Skeletal muscle satellite cell (primary cell): ENCODE data around the gene TUBGCP3.

Experiments
- H3K27me3 ChIP-seq: 2 replicates; pipeline ENCODE4 v1.7.0; 2013; ENCODE audit warnings: low read length; ENCODE audit not compliant: control insufficient read depth, insufficient read depth
- H3K36me3 ChIP-seq: 2 replicates; pipeline ENCODE4 v1.7.0; 2013; ENCODE audit warnings: mild to moderate bottlenecking, control low read depth, low read length; ENCODE audit not compliant: insufficient read depth
- H3K4me1 ChIP-seq: 2 replicates; pipeline ENCODE4 v1.7.0; 2013; ENCODE audit warnings: low read length; ENCODE audit not compliant: control insufficient read depth, insufficient read depth
- H3K4me2 ChIP-seq: 2 replicates; pipeline ENCODE4 v1.7.0; 2013; ENCODE audit warnings: mild to moderate bottlenecking, low read length
- H3K4me3 ChIP-seq: 2 replicates; pipeline ENCODE4 v1.7.0; 2013; ENCODE audit warnings: low read length
- H3K9ac ChIP-seq: 2 replicates; pipeline ENCODE4 v1.7.0; 2013; ENCODE audit warnings: mild to moderate bottlenecking, low read depth, low read length, moderate library complexity
- H3K9me3 ChIP-seq: replicated peaks from 2 replicates; pipeline ENCODE4 v1.7.0; 2013; ENCODE audit warnings: mild to moderate bottlenecking, control low read depth, low read length

TUBGCP3 gene

GRCh38 chr13:112614835-112615234 lies 26.9 kb upstream of the TUBGCP3 start:
- peaks cover 32% of the 10 kb centered on the region for H3K27me3 ChIP-seq
- no peaks in the 10 kb centered on the region for H3K9me3 ChIP-seq
- H3K4me1 ChIP-seq: no peaks in the 10 kb centered on the region
- H3K9ac ChIP-seq: no peak overlapping the region
- no peak overlapping the region for H3K4me2 ChIP-seq
- no peak overlapping the region for H3K4me3 ChIP-seq
- H3K36me3 ChIP-seq: no peaks in the 10 kb centered on the region

- H3K27me3 ChIP-seq: peaks cover 19% of the 10 kb centered on the region
- peaks cover 9% of the 10 kb centered on the region for H3K4me1 ChIP-seq
- H3K4me2 ChIP-seq: no peak overlapping the region
- no peaks in the 10 kb centered on the region for H3K9me3 ChIP-seq
- no peak overlapping the region for H3K4me3 ChIP-seq
- H3K36me3 ChIP-seq: no peaks in the 10 kb centered on the region
- H3K9ac ChIP-seq: no peak overlapping the region
Observed at GRCh38 chr13:112608212-112608611, 20.3 kb upstream of the TUBGCP3 start.

- H3K9ac ChIP-seq: peak overlapping the region; percentile 77
- H3K4me1 ChIP-seq: peaks cover 9% of the 10 kb centered on the region
- peak overlapping the region; percentile 72 for H3K4me3 ChIP-seq
- H3K9me3 ChIP-seq: no peaks in the 10 kb centered on the region
- no peaks in the 10 kb centered on the region for H3K36me3 ChIP-seq
- H3K4me2 ChIP-seq: peak overlapping the region; percentile 88
- H3K27me3 ChIP-seq: peaks cover 18% of the 10 kb centered on the region
Observed at GRCh38 chr13:112606109-112607001, 18.4 kb upstream of the TUBGCP3 start.

- Histone ChIP-seq H3K36me3 (no peaks in the 10 kb centered on the region), H3K9ac (peak overlapping the region; percentile 77), H3K27me3 (peaks cover 15% of the 10 kb centered on the region), H3K4me1 (peaks cover 9% of the 10 kb centered on the region), H3K4me3 (peak overlapping the region; percentile 72), H3K9me3 (no peaks in the 10 kb centered on the region), H3K4me2 (peak overlapping the region; percentile 88)
Observed at GRCh38 chr13:112605531-112605990, 17.6 kb upstream of the TUBGCP3 start.

GRCh38 chr13:112603641-112604225 lies 15.8 kb upstream of the TUBGCP3 start:
- peak overlapping the region; percentile 39 for H3K4me2 ChIP-seq
- H3K36me3 ChIP-seq: no peaks in the 10 kb centered on the region
- H3K27me3 ChIP-seq: peaks cover 10% of the 10 kb centered on the region
- no peak overlapping the region for H3K4me3 ChIP-seq
- no peaks in the 10 kb centered on the region for H3K9me3 ChIP-seq
- H3K4me1 ChIP-seq: peaks cover 9% of the 10 kb centered on the region
- no peak overlapping the region for H3K9ac ChIP-seq

GRCh38 chr13:112602189-112602588 lies 14.2 kb upstream of the TUBGCP3 start:
- Histone ChIP-seq H3K27me3 (peaks cover 5% of the 10 kb centered on the region), H3K9ac (no peak overlapping the region), H3K9me3 (no peaks in the 10 kb centered on the region), H3K36me3 (no peaks in the 10 kb centered on the region), H3K4me2 (no peak overlapping the region), H3K4me3 (no peak overlapping the region), H3K4me1 (peaks cover 9% of the 10 kb centered on the region)

GRCh38 chr13:112601371-112601770 lies 13.4 kb upstream of the TUBGCP3 start:
- H3K9ac ChIP-seq: no peak overlapping the region
- H3K4me1 ChIP-seq: peaks cover 6% of the 10 kb centered on the region
- H3K4me3 ChIP-seq: no peak overlapping the region
- no peaks in the 10 kb centered on the region for H3K9me3 ChIP-seq
- no peak overlapping the region for H3K4me2 ChIP-seq
- peaks cover 8% of the 10 kb centered on the region for H3K27me3 ChIP-seq
- H3K36me3 ChIP-seq: no peaks in the 10 kb centered on the region

GRCh38 chr13:112596235-112596634 lies 8.3 kb upstream of the TUBGCP3 start:
- Histone ChIP-seq H3K9me3 (no peaks in the 10 kb centered on the region), H3K4me1 (no peaks in the 10 kb centered on the region), H3K27me3 (peaks cover 25% of the 10 kb centered on the region), H3K9ac (no peak overlapping the region), H3K4me2 (no peak overlapping the region), H3K36me3 (no peaks in the 10 kb centered on the region), H3K4me3 (no peak overlapping the region)

- no peak overlapping the region for H3K4me2 ChIP-seq
- H3K9me3 ChIP-seq: no peaks in the 10 kb centered on the region
- H3K4me1 ChIP-seq: peaks cover 8% of the 10 kb centered on the region
- H3K36me3 ChIP-seq: no peaks in the 10 kb centered on the region
- H3K4me3 ChIP-seq: no peak overlapping the region
- peaks cover 25% of the 10 kb centered on the region for H3K27me3 ChIP-seq
- H3K9ac ChIP-seq: no peak overlapping the region
Observed at GRCh38 chr13:112592647-112593046, 4.7 kb upstream of the TUBGCP3 start.

- H3K4me1 ChIP-seq: peaks cover 8% of the 10 kb centered on the region
- no peak overlapping the region for H3K4me2 ChIP-seq
- H3K27me3 ChIP-seq: peaks cover 21% of the 10 kb centered on the region
- no peaks in the 10 kb centered on the region for H3K9me3 ChIP-seq
- no peaks in the 10 kb centered on the region for H3K36me3 ChIP-seq
- no peak overlapping the region for H3K4me3 ChIP-seq
- no peak overlapping the region for H3K9ac ChIP-seq
Observed at GRCh38 chr13:112592181-112592580, 4.2 kb upstream of the TUBGCP3 start.

- Histone ChIP-seq H3K9ac (peak overlapping the region; percentile 98), H3K27me3 (no peaks in the 10 kb centered on the region), H3K36me3 (no peaks in the 10 kb centered on the region), H3K4me3 (peak overlapping the region; percentile 100), H3K9me3 (no peaks in the 10 kb centered on the region), H3K4me2 (peak overlapping the region; percentile 95), H3K4me1 (peaks cover 16% of the 10 kb centered on the region)
Observed at GRCh38 chr13:112588490-112589297, 741 bp upstream of the TUBGCP3 start.
